ENCODE measurements around the gene HMG20A.

The HMG20A gene

GRCh38 chr15:77519540-77519939, 98.9 kb downstream of the HMG20A start:
- no peak for TF ChIP-seq CTCF (IDR thresholded peaks at IDR 0.05; ENCODE audit: insufficient read depth, low read depth, low read length, missing control alignments)
- DNase-seq (ENCODE audit: low read depth), result no peak
- no peak overlapping the region for H3K4me3 ChIP-seq (ENCODE audit: low read length)

GRCh38 chr15:77521206-77521605, 100.5 kb downstream of the HMG20A start:
- H3K4me3 ChIP-seq (ENCODE audit: low read length), result no peak overlapping the region
- no peak for TF ChIP-seq CTCF (IDR thresholded peaks at IDR 0.05; ENCODE audit: insufficient read depth, low read depth, low read length, missing control alignments)
- DNase-seq (ENCODE audit: low read depth), result no peak

GRCh38 chr15:77525400-77525811, 104.7 kb downstream of the HMG20A start:
- TF ChIP-seq CTCF (IDR thresholded peaks at IDR 0.05; ENCODE audit: insufficient read depth, low read depth, low read length, missing control alignments), result no peak
- no peak for DNase-seq (ENCODE audit: low read depth)
- no peak overlapping the region for H3K4me3 ChIP-seq (ENCODE audit: low read length)

GRCh38 chr15:77525907-77526594, 105.4 kb downstream of the HMG20A start:
- TF ChIP-seq CTCF (IDR thresholded peaks at IDR 0.05; ENCODE audit: insufficient read depth, low read depth, low read length, missing control alignments), result no peak
- no peak for DNase-seq (ENCODE audit: low read depth)
- no peak overlapping the region for H3K4me3 ChIP-seq (ENCODE audit: low read length)

- H3K4me3 ChIP-seq (ENCODE audit: low read length), result no peak overlapping the region
- DNase-seq (ENCODE audit: low read depth), result no peak
- no peak for TF ChIP-seq CTCF (IDR thresholded peaks at IDR 0.05; ENCODE audit: insufficient read depth, low read depth, low read length, missing control alignments)
These were observed 106.0 kb downstream of the HMG20A start for GRCh38 chr15:77526595-77527163.

GRCh38 chr15:77527164-77527778, 106.6 kb downstream of the HMG20A start:
- no peak overlapping the region for H3K4me3 ChIP-seq (ENCODE audit: low read length)
- no peak for TF ChIP-seq CTCF (IDR thresholded peaks at IDR 0.05; ENCODE audit: insufficient read depth, low read depth, low read length, missing control alignments)
- DNase-seq (ENCODE audit: low read depth), result peak; percentile 24
